HUES6 (cell line): Measurements from ENCODE around the gene MBD4.
"Not testable (repeated sequence)": the region's sequence is repeated elsewhere in the genome, so short reads cannot be mapped to it uniquely, and the experiment has no call there.

Experiments
- H3K27ac ChIP-seq: 2 replicates; pipeline ENCODE4 v1.7.0; 2013; ENCODE audit warnings: low read depth, mild to moderate bottlenecking, low read length, inconsistent platforms
- H3K27me3 ChIP-seq: 2 replicates; pipeline ENCODE4 v1.6.1; 2013; ENCODE audit warnings: low read length; ENCODE audit not compliant: control insufficient read depth, insufficient read depth
- H3K36me3 ChIP-seq: 2 replicates; pipeline ENCODE4 v1.6.1; 2013; ENCODE audit warnings: low read length; ENCODE audit not compliant: control insufficient read depth, insufficient read depth
- H3K4me1 ChIP-seq: 2 replicates; pipeline ENCODE4 v1.6.1; 2013; ENCODE audit warnings: low read length; ENCODE audit not compliant: control insufficient read depth, insufficient read depth
- H3K4me3 ChIP-seq: 2 replicates; pipeline ENCODE4 v1.5.1; 2013; ENCODE audit warnings: low read depth, low read length
- H3K9ac ChIP-seq: one replicate; pipeline ENCODE4 v1.6.1; 2013; ENCODE audit warnings: mild to moderate bottlenecking, low read length
- H3K9me3 ChIP-seq: 2 replicates; pipeline ENCODE4 v1.6.1; 2013; ENCODE audit warnings: low read depth, low read length; ENCODE audit not compliant: control insufficient read depth, insufficient read depth

The MBD4 gene

GRCh38 chr3:129409541-129409940, 30.2 kb downstream of the MBD4 start:
- Histone ChIP-seq H3K36me3 (no peaks in the 10 kb centered on the region), H3K9me3 (no peaks in the 10 kb centered on the region), H3K27me3 (no peaks in the 10 kb centered on the region), H3K4me3 (no peak overlapping the region), H3K4me1 (no peaks in the 10 kb centered on the region; the same call in 1 of the 2 replicates), H3K27ac (no peak overlapping the region), H3K9ac (no peak overlapping the region)

- Histone ChIP-seq H3K9me3 (no peaks in the 10 kb centered on the region), H3K9ac (no peak overlapping the region), H3K4me1 (no peaks in the 10 kb centered on the region), H3K27me3 (no peaks in the 10 kb centered on the region), H3K27ac (no peak overlapping the region), H3K4me3 (no peak overlapping the region), H3K36me3 (no peaks in the 10 kb centered on the region)
Measured at GRCh38 chr3:129404610-129405009, 35.1 kb downstream of the MBD4 start.

GRCh38 chr3:129404130-129404529, 35.6 kb downstream of the MBD4 start:
- Histone ChIP-seq H3K36me3 (no peaks in the 10 kb centered on the region), H3K4me1 (no peaks in the 10 kb centered on the region), H3K9me3 (no peaks in the 10 kb centered on the region), H3K4me3 (no peak overlapping the region), H3K27me3 (no peaks in the 10 kb centered on the region), H3K27ac (no peak overlapping the region), H3K9ac (no peak overlapping the region)

GRCh38 chr3:129403450-129403849, 36.3 kb downstream of the MBD4 start:
- Histone ChIP-seq H3K4me1 (no peaks in the 10 kb centered on the region), H3K9ac (no peak overlapping the region), H3K9me3 (no peaks in the 10 kb centered on the region), H3K4me3 (no peak overlapping the region), H3K27ac (no peak overlapping the region), H3K27me3 (no peaks in the 10 kb centered on the region), H3K36me3 (no peaks in the 10 kb centered on the region)

GRCh38 chr3:129402616-129403015, 37.1 kb downstream of the MBD4 start:
- Histone ChIP-seq H3K9ac (no peak overlapping the region), H3K36me3 (peaks cover under 1% of the 10 kb centered on the region; the same call in 1 of the 2 replicates), H3K27ac (no peak overlapping the region), H3K27me3 (no peaks in the 10 kb centered on the region), H3K4me1 (peaks cover 8% of the 10 kb centered on the region; the same call in 1 of the 2 replicates), H3K9me3 (no peaks in the 10 kb centered on the region), H3K4me3 (no peak overlapping the region)

GRCh38 chr3:129402210-129402609, 37.5 kb downstream of the MBD4 start:
- Histone ChIP-seq H3K27ac (no peak overlapping the region), H3K4me1 (peaks cover 12% of the 10 kb centered on the region; the same call in 1 of the 2 replicates), H3K9me3 (no peaks in the 10 kb centered on the region), H3K27me3 (no peaks in the 10 kb centered on the region), H3K4me3 (no peak overlapping the region), H3K9ac (no peak overlapping the region), H3K36me3 (peaks cover 4% of the 10 kb centered on the region; the same call in 1 of the 2 replicates)

GRCh38 chr3:129399895-129400357, 39.8 kb downstream of the MBD4 start:
- Histone ChIP-seq H3K4me3 (peak overlapping the region; percentile 84), H3K27ac (peak overlapping the region; percentile 96), H3K9ac (peak overlapping the region; percentile 90)

GRCh38 chr3:129399145-129399894, 40.4 kb downstream of the MBD4 start:
- H3K36me3 ChIP-seq: peaks cover 32% of the 10 kb centered on the region
- H3K9me3 ChIP-seq: no peaks in the 10 kb centered on the region
- peak overlapping the region; percentile 90 for H3K9ac ChIP-seq
- peaks cover 12% of the 10 kb centered on the region; the same call in 1 of the 2 replicates for H3K4me1 ChIP-seq
- no peaks in the 10 kb centered on the region for H3K27me3 ChIP-seq
- peak overlapping the region; percentile 84 for H3K4me3 ChIP-seq
- H3K27ac ChIP-seq: peak overlapping the region; percentile 96

More at GRCh38 chr3:129399895-129400357, 39.8 kb downstream of the MBD4 start:
- H3K9me3 ChIP-seq: no peaks in the 10 kb centered on the region
- peaks cover 26% of the 10 kb centered on the region for H3K36me3 ChIP-seq
- no peaks in the 10 kb centered on the region for H3K27me3 ChIP-seq
- H3K4me1 ChIP-seq: peaks cover 12% of the 10 kb centered on the region; the same call in 1 of the 2 replicates

- Histone ChIP-seq H3K36me3 (peaks cover 32% of the 10 kb centered on the region), H3K27ac (peak overlapping the region; percentile 96; the same call in 1 of the 2 replicates), H3K4me3 (peak overlapping the region; percentile 84), H3K9me3 (no peaks in the 10 kb centered on the region), H3K9ac (peak overlapping the region; percentile 90), H3K27me3 (no peaks in the 10 kb centered on the region), H3K4me1 (peaks cover 12% of the 10 kb centered on the region; the same call in 1 of the 2 replicates)
Measured at GRCh38 chr3:129398803-129399144, 41.0 kb downstream of the MBD4 start.

- peaks cover 73% of the 10 kb centered on the region for H3K36me3 ChIP-seq
- H3K9me3 ChIP-seq: not testable (repeated sequence)
Measured at GRCh38 chr3:129393760-129394564, 45.8 kb downstream of the MBD4 start.

GRCh38 chr3:129393271-129393670, 46.5 kb downstream of the MBD4 start:
- H3K9ac ChIP-seq: no peak overlapping the region
- no peak overlapping the region for H3K27ac ChIP-seq
- H3K4me1 ChIP-seq: peaks cover 25% of the 10 kb centered on the region
- H3K36me3 ChIP-seq: peaks cover 75% of the 10 kb centered on the region
- H3K9me3 ChIP-seq: no peaks in the 10 kb centered on the region
- H3K27me3 ChIP-seq: no peaks in the 10 kb centered on the region
- H3K4me3 ChIP-seq: no peak overlapping the region

More at GRCh38 chr3:129393760-129394564, 45.8 kb downstream of the MBD4 start:
- not testable (repeated sequence) for H3K27ac ChIP-seq, H3K27me3 ChIP-seq, H3K4me3 ChIP-seq, H3K9ac ChIP-seq
- peaks cover 21% of the 10 kb centered on the region for H3K4me1 ChIP-seq
